Stimulated activated CD4-positive, alpha-beta T cell treated with anti-CD3 and anti-CD28 coated beads, Interleukin-1b, Interleukin-23, amount 100 ng/mL, for 4 hours (primary cell): ENCODE measurements around the gene EXTL2.
"Not testable (repeated sequence)": the region's sequence is repeated elsewhere in the genome, so short reads cannot be mapped to it uniquely, and the experiment has no call there.

Source experiments
- DNase-seq, 2 donors: peaks; one replicate each; pipeline ENCODE4 v3.0.0-alpha.2; 2020; ENCODE audit warnings: low read depth in 2 of 2

The EXTL2 gene

DNA sequence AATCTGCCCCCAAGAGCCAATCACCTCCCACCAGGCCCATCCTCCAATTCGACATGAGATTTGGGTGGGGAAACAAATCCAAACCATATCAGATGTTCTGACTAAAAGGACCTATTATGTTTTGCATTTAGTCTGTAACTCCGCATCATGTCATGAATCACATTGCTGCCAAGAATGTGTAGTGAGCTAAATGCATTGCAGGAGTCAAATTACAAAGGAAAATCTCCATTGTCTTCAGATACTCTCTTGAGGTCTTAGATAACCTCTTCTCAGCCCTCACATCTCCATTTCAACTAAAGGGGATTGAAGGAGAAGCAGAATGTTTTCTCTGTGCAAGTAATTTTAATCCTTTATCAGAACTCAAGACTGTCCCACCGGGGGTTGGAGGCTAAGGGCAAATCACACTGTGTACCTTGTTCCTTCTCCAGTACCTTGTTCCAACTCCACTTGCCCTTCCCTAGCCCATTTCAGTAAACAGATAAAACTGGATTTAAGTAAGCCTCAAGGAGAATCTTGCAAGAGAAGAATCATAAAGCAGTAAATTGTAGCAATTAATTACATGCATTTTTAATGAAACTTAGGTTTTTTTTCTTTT, 34.1 kb downstream of the EXTL2 start:
- no peak for DNase-seq

DNA sequence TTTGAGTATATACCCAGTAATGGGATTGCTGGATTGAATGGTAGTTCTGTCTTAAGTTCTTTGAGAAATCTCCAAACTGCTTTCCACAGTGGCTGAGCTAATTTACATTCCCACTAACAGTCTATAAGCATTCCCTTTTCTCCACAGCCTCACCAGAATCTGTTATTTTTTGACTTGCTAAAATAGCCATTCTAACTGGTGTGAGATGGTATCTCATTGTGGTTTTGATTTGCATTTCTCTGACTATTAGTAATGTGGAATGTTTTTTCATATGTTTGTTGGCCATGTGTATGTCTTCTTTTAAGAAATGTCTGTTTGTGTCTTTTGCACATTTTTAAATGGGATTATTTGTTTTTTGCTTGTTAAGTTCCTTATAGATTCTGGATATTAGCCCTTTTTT, 39.5 kb downstream of the EXTL2 start:
- not testable (repeated sequence) for DNase-seq

DNA sequence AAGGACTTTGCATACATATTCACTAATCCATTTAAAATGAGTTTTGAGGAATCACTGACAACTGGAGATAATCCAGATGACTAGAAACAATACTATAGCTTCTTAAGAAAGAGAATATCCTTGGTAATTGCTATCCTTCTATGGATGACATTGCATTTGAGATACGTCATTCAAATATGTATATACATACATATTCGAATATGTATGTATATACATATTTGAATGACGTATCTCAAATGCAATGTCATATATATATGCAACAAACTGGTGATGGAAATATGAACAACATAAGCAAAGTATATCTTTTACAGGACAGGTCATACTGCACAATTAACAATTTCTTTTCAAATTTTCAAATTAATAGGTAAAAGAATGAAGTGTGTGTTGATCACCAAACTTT, 41.7 kb downstream of the EXTL2 start:
- no peak for DNase-seq

DNA sequence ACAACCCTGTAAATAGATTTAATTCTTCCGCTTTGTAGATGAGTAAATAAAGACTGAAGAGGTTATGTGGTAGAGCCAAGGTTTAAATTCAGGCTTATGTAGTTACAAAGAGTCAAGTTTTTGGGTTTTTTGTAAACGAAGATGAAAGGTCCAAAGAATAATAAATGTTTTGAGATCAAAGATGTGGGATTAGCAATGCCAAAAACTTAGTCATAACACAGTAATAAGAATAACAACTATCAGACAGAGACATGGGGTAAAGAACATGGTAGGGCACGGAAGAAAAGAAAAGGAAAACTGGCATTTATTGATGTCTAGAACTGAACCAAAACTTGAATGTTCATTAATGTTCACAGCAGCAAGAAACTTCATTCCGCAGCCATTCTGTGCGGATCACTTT, 42.9 kb downstream of the EXTL2 start:
- DNase-seq = no peak

DNA sequence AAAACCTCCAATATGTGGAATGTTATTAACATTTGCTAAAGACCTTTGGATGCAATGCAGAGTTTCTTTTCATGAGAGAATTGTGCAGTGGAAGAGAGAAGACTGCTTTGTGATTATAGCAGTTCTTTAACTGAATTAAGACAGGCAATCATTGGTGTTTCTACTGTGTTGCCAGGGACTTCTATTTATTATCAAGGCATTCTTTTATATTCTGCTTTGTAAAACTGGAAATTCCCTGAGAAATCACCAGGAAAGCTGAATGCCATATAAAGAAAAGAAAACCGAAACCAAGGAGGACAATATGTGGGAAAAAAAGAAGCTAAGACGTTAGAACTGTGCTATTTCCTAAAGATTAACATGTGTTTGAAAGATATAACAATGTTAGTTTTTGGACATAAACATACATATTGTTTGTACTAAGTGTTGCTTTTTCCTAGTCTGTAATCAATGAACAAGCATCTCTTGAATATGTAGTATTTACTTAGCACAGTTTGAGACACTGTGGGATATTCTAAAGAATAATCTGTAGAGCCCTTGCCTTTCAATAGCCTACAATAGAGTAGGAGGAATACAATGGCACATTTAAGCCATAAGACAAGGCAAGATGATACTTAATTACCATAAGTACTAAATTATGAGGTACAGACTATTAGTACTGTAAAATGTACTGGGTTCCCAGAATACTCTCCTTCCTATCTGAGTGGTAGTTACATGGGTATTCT, 47.1 kb downstream of the EXTL2 start:
- DNase-seq = no peak

DNA sequence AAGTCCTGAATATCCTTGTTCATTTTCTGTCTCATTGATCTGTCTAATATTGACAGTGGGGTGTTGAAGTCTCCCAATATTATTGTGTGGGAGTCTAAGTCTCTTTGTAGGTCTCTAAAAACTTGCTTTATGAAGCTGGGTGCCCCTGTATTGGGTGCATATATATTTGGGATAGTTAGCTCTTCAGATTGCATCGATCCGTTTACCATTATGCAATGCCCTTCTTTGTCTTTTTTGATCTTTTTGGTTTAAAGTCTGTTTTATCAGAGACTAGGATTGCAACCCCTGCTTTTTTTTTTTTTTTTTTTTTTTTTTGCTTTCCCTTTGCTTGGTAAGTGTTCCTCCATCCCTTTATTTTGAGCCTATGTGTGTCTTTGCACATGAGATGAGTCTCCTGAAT, 51.5 kb downstream of the EXTL2 start:
- not testable (repeated sequence) for DNase-seq

DNA sequence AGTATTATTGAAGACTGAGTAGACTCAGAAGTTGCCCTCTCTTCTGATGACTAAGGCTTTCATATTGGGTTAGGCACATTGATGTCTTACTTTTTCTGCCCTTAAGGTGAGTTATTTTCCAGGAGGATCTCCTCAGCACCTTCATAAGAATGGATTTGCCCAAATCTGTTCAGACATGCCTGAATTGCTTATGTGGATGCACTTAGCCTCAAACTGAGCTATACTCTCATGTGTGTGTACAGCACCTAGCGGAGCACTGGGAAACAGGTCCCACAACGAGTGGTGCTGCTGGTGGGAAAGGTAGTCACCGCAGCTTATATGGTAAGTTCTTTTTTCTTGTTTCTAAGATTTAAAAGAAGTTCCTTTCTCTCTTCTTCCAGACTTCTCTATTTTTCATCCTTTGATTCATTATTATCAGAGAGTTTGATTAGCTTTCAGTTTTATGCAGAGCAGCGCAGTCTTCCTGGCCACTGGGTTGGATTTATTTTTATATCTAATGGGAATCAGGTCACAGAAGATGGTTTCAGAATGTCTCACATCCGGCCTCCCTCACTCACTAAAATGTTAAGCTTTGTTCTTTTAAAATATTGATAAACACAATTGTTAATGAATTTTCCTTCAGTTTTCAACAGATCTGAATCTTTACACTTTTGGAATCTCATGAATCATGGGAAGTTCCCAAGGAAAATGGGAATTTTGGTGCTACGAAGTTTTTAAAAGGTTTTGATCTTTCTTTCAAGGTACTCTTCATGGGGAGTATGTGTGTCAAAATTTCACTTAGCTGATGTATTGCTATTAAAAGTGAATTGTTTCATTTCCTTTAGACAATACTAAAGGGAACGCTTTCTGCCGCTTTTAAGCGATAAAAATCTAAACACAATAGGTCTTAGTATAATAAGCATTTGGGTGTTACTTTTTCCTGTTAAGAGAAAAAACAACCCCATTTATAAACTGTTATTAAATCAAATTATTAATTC, 58.5 kb downstream of the EXTL2 start:
- no peak for DNase-seq

DNA sequence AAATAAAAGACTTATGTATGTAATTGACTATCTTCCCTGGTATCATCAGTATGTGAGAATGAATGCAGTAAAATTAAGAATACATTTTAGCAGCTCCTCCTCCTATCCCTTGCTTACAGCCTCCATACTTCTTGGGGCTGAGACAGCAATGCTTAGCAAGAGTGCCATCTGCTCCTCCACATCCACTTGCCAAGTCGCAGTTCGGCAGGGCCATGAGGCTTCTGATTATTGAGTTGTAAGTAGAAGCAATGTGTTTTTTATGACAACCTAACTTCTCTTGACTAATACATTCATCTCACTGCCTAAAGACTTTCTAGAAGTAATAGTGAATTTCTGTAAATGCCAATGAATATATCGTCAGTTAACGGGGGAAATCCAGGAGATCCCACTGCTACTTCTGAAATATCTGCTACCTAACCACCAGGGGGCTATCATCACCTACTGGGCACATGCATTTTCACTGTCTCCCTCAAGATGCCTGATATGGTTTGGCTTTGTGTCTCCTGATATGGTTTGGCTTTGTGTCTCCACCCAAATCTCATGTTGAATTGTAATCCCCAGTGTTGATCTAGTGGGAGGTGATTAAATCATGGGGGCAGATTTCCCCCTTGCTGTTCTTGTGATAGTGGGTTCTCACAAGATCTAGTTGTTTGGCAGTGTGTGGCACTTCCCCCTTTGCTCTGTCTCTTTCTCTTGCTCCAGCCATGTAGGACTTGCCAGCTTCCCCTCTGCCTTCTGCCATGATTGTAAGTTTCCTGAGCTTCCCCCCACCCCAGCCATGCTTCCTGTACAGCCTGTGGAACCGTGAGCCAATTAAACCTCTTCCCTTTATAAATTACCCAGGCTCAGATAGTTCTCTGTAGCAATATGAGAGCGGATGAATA, 59.6 kb downstream of the EXTL2 start:
- DNase-seq = no peak

DNA sequence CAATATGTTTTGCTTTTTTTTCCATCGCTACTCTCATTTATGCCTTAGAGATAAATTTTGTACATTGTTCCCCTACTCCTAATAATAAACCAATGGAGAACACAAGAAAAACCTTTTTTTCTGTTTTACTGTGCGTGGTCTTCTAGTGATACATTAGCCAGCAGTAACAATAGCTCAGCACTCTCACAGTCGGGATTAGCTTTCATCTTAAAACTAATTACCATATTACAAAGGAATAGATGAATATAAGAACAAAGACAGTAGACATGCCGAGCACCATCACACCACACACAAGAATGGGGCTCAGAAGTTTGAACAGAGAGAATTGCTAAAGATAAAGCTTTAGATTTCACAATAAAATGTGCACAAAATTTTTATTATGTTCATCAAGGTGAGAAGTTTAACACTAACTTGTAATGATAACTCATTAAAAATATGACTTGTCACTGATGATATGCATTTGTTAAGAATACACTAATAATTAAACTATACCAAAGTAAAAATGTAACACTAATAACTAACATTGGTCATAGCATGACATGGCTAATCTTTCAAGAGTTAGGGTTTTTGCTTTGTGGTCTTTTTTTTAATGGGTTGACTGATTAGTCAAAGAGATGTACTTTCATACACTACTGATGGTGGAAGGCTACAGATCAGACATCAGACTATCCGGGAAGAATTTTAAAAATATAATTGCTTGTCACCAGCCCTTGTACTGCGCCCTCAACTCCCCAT, 61.8 kb downstream of the EXTL2 start:
- DNase-seq = no peak

DNA sequence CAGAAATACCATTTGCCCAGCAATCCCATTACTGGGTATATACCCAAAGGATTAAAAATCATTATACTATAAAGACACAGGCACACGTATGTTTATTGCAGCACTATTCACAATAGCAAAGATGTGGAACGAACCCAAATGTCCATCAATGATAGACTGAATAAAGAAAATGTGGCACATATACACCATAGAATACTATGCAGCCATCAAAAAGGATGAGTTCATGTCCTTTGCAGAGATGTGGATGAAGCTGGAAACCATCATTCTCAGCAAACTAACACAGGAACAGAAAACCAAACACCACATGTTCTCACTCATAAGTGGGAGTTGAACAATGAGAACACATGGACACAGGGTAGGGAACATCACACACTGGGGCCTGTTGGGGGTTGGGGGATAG, 69.0 kb downstream of the EXTL2 start:
- DNase-seq = not testable (repeated sequence)
